ENCODE results near the gene SLC35D3.

DNA sequence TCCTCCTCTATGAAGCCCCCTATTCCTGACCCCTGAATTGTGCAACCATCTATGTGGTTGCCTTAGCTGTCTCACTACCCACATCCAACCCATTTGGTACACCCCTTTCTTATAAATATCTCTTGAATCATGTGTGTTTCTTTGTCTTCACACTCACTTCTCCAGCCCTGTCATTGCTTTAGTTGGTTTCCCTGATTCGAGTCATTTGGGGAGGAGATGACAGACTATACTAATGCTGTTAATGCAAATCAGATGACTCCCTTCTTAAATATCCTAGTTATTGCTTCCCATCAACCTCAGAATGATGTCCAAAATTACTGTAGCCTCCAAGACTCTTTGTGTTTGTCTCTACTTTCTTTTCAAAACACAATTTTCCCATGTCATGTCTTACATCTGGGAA, 23.0 kb downstream of the SLC35D3 start:
- TF ChIP-seq EP300 (IDR thresholded peaks at IDR 0.05) = no peak
- TF ChIP-seq, protein P1, sequence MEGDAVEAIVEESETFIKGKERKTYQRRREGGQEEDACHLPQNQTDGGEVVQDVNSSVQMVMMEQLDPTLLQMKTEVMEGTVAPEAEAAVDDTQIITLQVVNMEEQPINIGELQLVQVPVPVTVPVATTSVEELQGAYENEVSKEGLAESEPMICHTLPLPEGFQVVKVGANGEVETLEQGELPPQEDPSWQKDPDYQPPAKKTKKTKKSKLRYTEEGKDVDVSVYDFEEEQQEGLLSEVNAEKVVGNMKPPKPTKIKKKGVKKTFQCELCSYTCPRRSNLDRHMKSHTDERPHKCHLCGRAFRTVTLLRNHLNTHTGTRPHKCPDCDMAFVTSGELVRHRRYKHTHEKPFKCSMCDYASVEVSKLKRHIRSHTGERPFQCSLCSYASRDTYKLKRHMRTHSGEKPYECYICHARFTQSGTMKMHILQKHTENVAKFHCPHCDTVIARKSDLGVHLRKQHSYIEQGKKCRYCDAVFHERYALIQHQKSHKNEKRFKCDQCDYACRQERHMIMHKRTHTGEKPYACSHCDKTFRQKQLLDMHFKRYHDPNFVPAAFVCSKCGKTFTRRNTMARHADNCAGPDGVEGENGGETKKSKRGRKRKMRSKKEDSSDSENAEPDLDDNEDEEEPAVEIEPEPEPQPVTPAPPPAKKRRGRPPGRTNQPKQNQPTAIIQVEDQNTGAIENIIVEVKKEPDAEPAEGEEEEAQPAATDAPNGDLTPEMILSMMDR (IDR thresholded peaks at IDR 0.05) = no peak
- no peak for TF ChIP-seq POLR2A (IDR thresholded peaks at IDR 0.05)
- no peak for TF ChIP-seq POLR2AphosphoS5 (IDR thresholded peaks at IDR 0.05)
